Esophagus muscularis mucosa (tissue), 3 donors: ENCODE results near the gene TAF7L.
"Not testable (repeated sequence)": the region's sequence is repeated elsewhere in the genome, so short reads cannot be mapped to it uniquely, and the experiment has no call there.

Source experiments
- CTCF ChIP-seq, 3 experiments: fragments of 200-600 bp in 2 of 3; fragments of 450-650 bp in 1 of 3; sonication (generic) in 2 of 3; IDR thresholded peaks; one replicate each; pipeline ENCODE4 v1.5.1; 2017 to 2019; ENCODE audit warnings: antibody characterized with exemption in 3 of 3, mild to moderate bottlenecking in 2 of 3, moderate library complexity in 1 of 3
- POLR2AphosphoS5 ChIP-seq, 2 donors: sonication (generic); formaldehyde crosslinking; IDR thresholded peaks; one replicate each; pipeline ENCODE4 v1.6.1; 2017; ENCODE audit warnings: antibody characterized with exemption in 2 of 2

GRCh38 chrX:101334310-101334709 lies 43.2 kb upstream of the TAF7L start:
- not testable (repeated sequence) for TF ChIP-seq CTCF, POLR2AphosphoS5 (IDR thresholded peaks at IDR 0.05)
